ENCODE results near the gene ELOVL5. TPM values are rescaled to one million over a fixed set of nuclear protein-coding genes. Genes with fewer than 3 reads are reported as not detected.

Gene ELOVL5
- total RNA-seq, 5 donors from 2014 or later (not counting 1 experiment from before 2014, with no cell fraction given) = 71.4 to 101 (median 86.5) TPM

DNA sequence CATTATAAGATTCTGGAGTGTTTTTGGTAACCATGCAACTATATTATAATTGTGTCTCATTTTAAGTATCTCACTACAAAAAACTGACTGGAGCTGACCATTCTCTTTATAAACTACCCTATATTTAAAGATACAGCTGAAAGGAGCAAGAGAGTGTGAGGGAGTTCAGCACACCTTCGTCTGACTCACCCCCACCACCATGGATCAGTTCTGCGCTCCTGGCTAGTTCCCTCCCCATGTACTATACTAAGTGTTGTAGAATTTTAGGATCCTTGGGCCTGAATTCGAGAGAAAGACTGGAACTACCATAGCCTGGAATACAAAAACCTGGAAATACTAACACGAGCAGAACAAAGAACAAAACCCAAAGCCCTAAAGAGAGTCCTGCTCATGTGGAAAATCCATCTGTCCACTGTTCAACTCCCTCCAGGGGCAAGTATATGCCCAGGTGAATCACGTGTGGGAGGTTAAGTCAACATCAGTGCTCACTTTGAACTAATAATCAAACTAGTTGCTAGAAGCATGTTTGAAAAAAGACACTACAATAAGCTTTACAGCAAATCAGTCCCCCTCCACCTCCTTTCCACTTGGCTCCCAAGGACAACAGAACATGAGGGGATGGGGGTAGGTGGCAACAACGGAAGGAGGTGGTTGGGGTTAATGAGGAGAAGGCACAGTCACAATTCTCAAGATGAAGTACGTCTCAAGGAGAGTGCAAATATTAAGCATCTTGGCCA lies 46.8 kb downstream of the ELOVL5 start:
- POLR2A ChIA-PET = interaction anchor here (0.6 to 2.2 kb wide), 15 partner anchors 8 to 46 kb away, joined by 3 to 14 read pairs (median 4); partner anchors contain the start of gene ELOVL5 (in 1 of the 2)
- H3K27ac ChIP-seq (ENCODE audit: low read length) = peak overlapping the region; percentile 62
- H3K36me3 ChIP-seq (ENCODE audit: control insufficient read depth in 2 of 2, extremely low read depth in 1 of 2, insufficient read depth in 1 of 2, low read length in 1 of 2) = no peaks in the 10 kb centered on the region
- Mint-ChIP-seq H3K9me3 (no peaks in the 10 kb centered on the region), H3K27ac (peak overlapping the region; percentile 80 to 95), H3K36me3 (peaks cover 7% of the 10 kb centered on the region), H3K4me1 (peaks cover 79 to 84% (median 81%) of the 10 kb centered on the region in 3 donors), H3K4me3 (peak overlapping the region; percentile 10 to 75 (median 51)), H3K27me3 (no peaks in the 10 kb centered on the region)
- DNase-seq (no peak), ATAC-seq (replicated peaks in 1 of 4) (no peak)
- no peak overlapping the region for H3K4me3 ChIP-seq (ENCODE audit: control insufficient read depth in 1 of 2, extremely low read depth in 1 of 2, low read length in 1 of 2)
- CTCF ChIA-PET = interaction anchor here (0.5 to 3.2 kb wide), 23 partner anchors 7 to 242 kb away, joined by 3 to 22 read pairs (median 5); partner anchors contain the start of gene ELOVL5 (in 1 of the 2)
- WGBS (ENCODE audit: insufficient coverage) = 72% methylated on average over 2 of the region's 7 CpGs
- no peaks in the 10 kb centered on the region for H3K27me3 ChIP-seq (replicated peaks in 1 of 2; ENCODE audit: control insufficient read depth in 2 of 2, extremely low read depth in 1 of 2, insufficient read depth in 2 of 2, low read length in 1 of 2)
- peaks cover 36 to 40% of the 10 kb centered on the region in 2 experiments for H3K4me1 ChIP-seq (ENCODE audit: control insufficient read depth in 1 of 2, extremely low read depth in 1 of 2, insufficient read depth in 2 of 2, low read length in 2 of 2)
- H3K9me3 ChIP-seq = no peaks in the 10 kb centered on the region

DNA sequence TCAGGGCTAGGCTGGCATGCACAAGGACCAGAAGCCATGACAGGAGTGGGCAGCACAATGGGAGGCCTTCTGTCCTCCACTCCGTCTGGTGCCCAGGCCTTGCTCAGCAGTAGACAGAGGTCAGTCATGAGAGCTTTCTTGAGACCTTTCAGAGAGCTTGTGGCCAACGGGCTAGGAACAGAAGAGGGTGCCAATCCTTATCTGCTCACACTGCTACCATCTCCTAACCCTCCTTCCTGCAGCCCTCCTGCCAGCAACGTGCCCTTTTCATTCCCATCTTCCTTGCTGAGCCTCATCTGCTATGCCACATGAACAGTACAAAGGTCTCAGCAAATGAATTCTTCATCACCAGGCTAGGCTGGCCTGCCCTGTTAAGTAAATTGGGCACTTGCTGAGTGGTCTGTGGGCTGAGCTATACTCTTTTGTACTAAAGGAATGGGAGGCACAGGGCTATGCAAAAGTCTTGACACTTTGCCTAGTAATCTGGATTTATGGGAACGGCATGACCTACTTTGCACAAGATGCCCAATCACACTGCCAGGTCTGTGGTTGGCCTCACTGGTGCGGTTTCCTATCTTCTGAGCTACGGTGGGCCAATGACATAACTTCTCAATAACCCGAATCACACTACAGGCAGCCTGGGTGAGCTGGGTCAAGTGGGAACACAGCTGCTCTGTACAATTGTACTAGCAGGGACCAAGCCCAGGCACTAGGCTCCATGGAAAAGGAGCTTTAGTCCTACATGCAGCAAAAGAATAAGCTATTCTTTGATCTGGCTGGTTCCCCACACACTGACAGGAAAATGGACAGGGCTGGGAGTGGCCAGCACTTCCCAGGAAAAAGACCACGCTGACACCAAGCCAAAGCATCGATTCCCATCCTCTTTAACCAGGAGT lies 47.8 kb downstream of the ELOVL5 start:
- Mint-ChIP-seq H3K9me3 (no peaks in the 10 kb centered on the region), H3K36me3 (peaks cover 4% of the 10 kb centered on the region), H3K27ac (peak overlapping the region; percentile 79 to 83), H3K4me1 (peaks cover 80 to 85% (median 81%) of the 10 kb centered on the region in 3 donors), H3K27me3 (no peaks in the 10 kb centered on the region), H3K4me3 (peak overlapping the region; percentile 21 to 75 (median 25))
- Histone ChIP-seq H3K4me3 (ENCODE audit: control insufficient read depth in 1 of 2, extremely low read depth in 1 of 2, low read length in 1 of 2) (no peak overlapping the region), H3K36me3 (ENCODE audit: control insufficient read depth in 2 of 2, extremely low read depth in 1 of 2, insufficient read depth in 1 of 2, low read length in 1 of 2) (no peaks in the 10 kb centered on the region), H3K27ac (ENCODE audit: low read length) (peak overlapping the region; percentile 35), H3K27me3 (replicated peaks in 1 of 2; ENCODE audit: control insufficient read depth in 2 of 2, extremely low read depth in 1 of 2, insufficient read depth in 2 of 2, low read length in 1 of 2) (no peaks in the 10 kb centered on the region), H3K9me3 (no peaks in the 10 kb centered on the region), H3K4me1 (ENCODE audit: control insufficient read depth in 1 of 2, extremely low read depth in 1 of 2, insufficient read depth in 2 of 2, low read length in 2 of 2) (peaks cover 37 to 40% of the 10 kb centered on the region in 2 experiments)
- DNase-seq (peak in 30 of 35 experiments; percentile 5 to 60 (median 25)), ATAC-seq (replicated peaks in 1 of 4) (peak in 1 of 4 experiments; percentile 57)
- ChIA-PET CTCF (interaction anchor here (0.6 to 3.2 kb wide), 8 partner anchors 10 to 243 kb away, joined by 3 to 22 read pairs (median 3); no protein-coding TSS in a partner anchor), POLR2A (interaction anchor here (0.7 to 2.2 kb wide), 7 partner anchors 10 to 48 kb away, joined by 3 to 14 read pairs (median 5); partner anchors contain the start of gene ELOVL5 (in 1 of the 2))
- 62% methylated on average over 3 of the region's 9 CpGs for WGBS (ENCODE audit: insufficient coverage)

DNA sequence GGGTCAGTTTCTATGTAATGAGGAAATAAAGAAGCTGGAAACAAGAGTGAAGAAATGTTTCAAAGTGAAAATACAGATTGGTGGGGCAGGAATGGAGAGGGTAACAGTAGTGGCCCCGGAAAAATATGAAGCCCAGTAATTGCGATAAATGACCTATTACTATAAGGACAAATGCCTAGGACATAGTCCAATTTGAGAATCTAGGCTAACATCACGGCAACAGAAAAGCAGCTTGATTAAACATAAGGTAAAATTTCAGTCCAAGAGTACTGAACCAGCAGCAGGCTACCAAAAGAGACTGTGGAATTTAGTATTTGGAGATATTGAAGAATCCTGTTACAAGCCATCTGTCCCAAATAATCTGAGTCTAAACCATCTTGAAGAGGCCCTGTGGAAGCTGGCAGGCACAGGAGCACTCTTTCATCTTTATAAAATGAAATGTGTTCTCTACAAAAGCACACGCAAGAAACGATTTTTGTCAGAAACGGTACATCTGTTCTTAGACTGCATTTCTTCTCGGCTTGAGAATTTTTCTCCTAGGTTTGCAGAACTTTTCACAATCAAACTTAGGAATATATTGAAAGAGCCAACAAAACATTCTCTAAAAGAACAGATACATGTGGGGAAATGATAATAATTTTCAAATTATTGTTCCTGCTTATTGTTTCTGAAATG lies 49.3 kb downstream of the ELOVL5 start:
- Mint-ChIP-seq H3K9me3 (no peaks in the 10 kb centered on the region), H3K36me3 (peaks cover 6% of the 10 kb centered on the region), H3K27ac (peak overlapping the region; percentile 74 to 83), H3K4me3 (no peak overlapping the region), H3K27me3 (no peaks in the 10 kb centered on the region), H3K4me1 (peaks cover 92 to 93% (median 93%) of the 10 kb centered on the region in 3 donors)
- H3K9me3 ChIP-seq = no peaks in the 10 kb centered on the region
- ChIA-PET POLR2A (interaction anchor here in 1 of 2 donors (0.7 to 0.9 kb wide), 2 partner anchors 46 to 54 kb away, joined by 3 read pairs; no protein-coding TSS in a partner anchor), CTCF (interaction anchor here (0.5 to 1.1 kb wide), 3 partner anchors 109 to 129 kb away, joined by 3 to 4 read pairs (median 3); no protein-coding TSS in a partner anchor)
- H3K4me1 ChIP-seq (ENCODE audit: control insufficient read depth in 1 of 2, extremely low read depth in 1 of 2, insufficient read depth in 2 of 2, low read length in 2 of 2) = peaks cover 37 to 54% of the 10 kb centered on the region in 2 experiments
- ATAC-seq (replicated peaks in 1 of 4) = no peak
- H3K27me3 ChIP-seq (replicated peaks in 1 of 2; ENCODE audit: control insufficient read depth in 2 of 2, extremely low read depth in 1 of 2, insufficient read depth in 2 of 2, low read length in 1 of 2) = no peaks in the 10 kb centered on the region
- H3K27ac ChIP-seq (ENCODE audit: low read length) = no peak overlapping the region
- DNase-seq = no peak
- peaks cover 0 to 4% of the 10 kb centered on the region in 2 donors for H3K36me3 ChIP-seq (ENCODE audit: control insufficient read depth in 2 of 2, extremely low read depth in 1 of 2, insufficient read depth in 1 of 2, low read length in 1 of 2)
- no CpG with 5 or more reads among the region's 7 CpGs for WGBS (ENCODE audit: insufficient coverage)
- H3K4me3 ChIP-seq (ENCODE audit: control insufficient read depth in 1 of 2, extremely low read depth in 1 of 2, low read length in 1 of 2) = no peak overlapping the region

DNA sequence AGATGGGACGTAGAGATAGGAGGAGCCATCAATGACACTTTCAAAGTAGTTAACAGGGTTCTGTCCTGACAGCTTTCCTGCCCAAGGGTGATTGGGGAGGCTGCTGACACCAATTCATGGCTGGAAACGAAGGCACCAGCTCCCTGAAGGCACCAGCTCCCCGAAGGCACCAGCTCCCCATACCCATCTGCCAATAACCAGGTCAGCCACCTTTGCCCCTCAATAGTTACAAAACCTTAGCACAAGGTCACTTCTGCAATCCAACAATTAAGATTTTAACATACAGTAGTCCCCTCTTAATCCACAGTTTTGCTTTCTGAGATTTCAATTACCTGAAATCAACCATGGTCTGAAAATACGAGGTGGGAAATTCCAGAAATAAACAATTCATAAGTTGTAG lies 51.7 kb downstream of the ELOVL5 start:
- H3K36me3 ChIP-seq (ENCODE audit: control insufficient read depth in 2 of 2, extremely low read depth in 1 of 2, insufficient read depth in 1 of 2, low read length in 1 of 2) = peaks cover 0 to 7% of the 10 kb centered on the region in 2 donors
- peak overlapping the region in 1 of 2 donors; percentile 29 for H3K27ac Mint-ChIP-seq
- no peaks in the 10 kb centered on the region for H3K9me3 ChIP-seq
- no peaks in the 10 kb centered on the region for H3K9me3 Mint-ChIP-seq
- CTCF ChIA-PET = interaction anchor here in 1 of 2 donors (0.6 to 0.8 kb wide), 2 partner anchors 14 to 51 kb away, joined by 3 read pairs; no protein-coding TSS in a partner anchor
- peaks cover 15% of the 10 kb centered on the region for H3K36me3 Mint-ChIP-seq
- H3K4me3 Mint-ChIP-seq = no peak overlapping the region
- peaks cover 87 to 93% (median 87%) of the 10 kb centered on the region in 3 donors for H3K4me1 Mint-ChIP-seq
- H3K27me3 ChIP-seq (replicated peaks in 1 of 2; ENCODE audit: control insufficient read depth in 2 of 2, extremely low read depth in 1 of 2, insufficient read depth in 2 of 2, low read length in 1 of 2) = no peaks in the 10 kb centered on the region
- peaks cover 43 to 50% of the 10 kb centered on the region in 2 experiments for H3K4me1 ChIP-seq (ENCODE audit: control insufficient read depth in 1 of 2, extremely low read depth in 1 of 2, insufficient read depth in 2 of 2, low read length in 2 of 2)
- WGBS (ENCODE audit: insufficient coverage) = 86% methylated on average over 3 of the region's 4 CpGs
- no peak for ATAC-seq (replicated peaks in 1 of 4)
- no peak for DNase-seq
- H3K27ac ChIP-seq (ENCODE audit: low read length) = no peak overlapping the region
- no peak overlapping the region for H3K4me3 ChIP-seq (ENCODE audit: control insufficient read depth in 1 of 2, extremely low read depth in 1 of 2, low read length in 1 of 2)
- POLR2A ChIA-PET = interaction anchor here in 1 of 2 donors (0.6 kb wide), 1 partner anchor 50 kb away, joined by 5 read pairs; no protein-coding TSS in a partner anchor
- H3K27me3 Mint-ChIP-seq = no peaks in the 10 kb centered on the region

DNA sequence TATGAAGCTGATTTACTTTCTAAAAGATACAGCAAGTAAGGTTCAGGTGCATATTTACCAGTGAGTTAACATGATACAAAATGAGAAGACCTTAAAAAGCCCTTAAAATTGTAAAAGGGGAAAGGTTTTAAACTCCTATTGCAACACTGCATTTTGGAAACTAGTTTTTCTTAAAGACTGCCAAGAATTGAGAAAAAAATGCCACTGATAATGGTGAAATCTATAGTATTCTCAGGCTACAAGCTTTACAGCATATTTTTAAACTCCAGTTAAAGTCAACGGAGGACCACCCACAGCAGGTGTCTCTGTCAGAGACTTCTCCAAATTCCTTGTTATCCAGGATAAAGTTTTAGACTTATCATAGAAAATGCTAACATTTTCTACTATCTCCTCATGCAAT lies 53.6 kb downstream of the ELOVL5 start:
- Histone ChIP-seq H3K4me1 (ENCODE audit: control insufficient read depth in 1 of 2, extremely low read depth in 1 of 2, insufficient read depth in 2 of 2, low read length in 2 of 2) (peaks cover 41 to 44% of the 10 kb centered on the region in 2 experiments), H3K36me3 (ENCODE audit: control insufficient read depth in 2 of 2, extremely low read depth in 1 of 2, insufficient read depth in 1 of 2, low read length in 1 of 2) (peaks cover 0 to 7% of the 10 kb centered on the region in 2 donors), H3K27me3 (replicated peaks in 1 of 2; ENCODE audit: control insufficient read depth in 2 of 2, extremely low read depth in 1 of 2, insufficient read depth in 2 of 2, low read length in 1 of 2) (no peaks in the 10 kb centered on the region), H3K27ac (ENCODE audit: low read length) (no peak overlapping the region), H3K9me3 (no peaks in the 10 kb centered on the region), H3K4me3 (ENCODE audit: control insufficient read depth in 1 of 2, extremely low read depth in 1 of 2, low read length in 1 of 2) (no peak overlapping the region)
- peaks cover 18% of the 10 kb centered on the region for H3K36me3 Mint-ChIP-seq
- peak overlapping the region; percentile 40 to 87 for H3K27ac Mint-ChIP-seq
- no CpG with 5 or more reads among the region's 1 CpG for WGBS (ENCODE audit: insufficient coverage)
- ATAC-seq (replicated peaks in 1 of 4) (no peak), DNase-seq (no peak)
- no peaks in the 10 kb centered on the region for H3K27me3 Mint-ChIP-seq
- H3K9me3 Mint-ChIP-seq = no peaks in the 10 kb centered on the region
- H3K4me1 Mint-ChIP-seq = peaks cover 85 to 93% (median 87%) of the 10 kb centered on the region in 3 donors
- ChIA-PET POLR2A (interaction anchor here in 1 of 2 donors (0.7 kb wide), 1 partner anchor 24 kb away, joined by 3 read pairs; no protein-coding TSS in a partner anchor), CTCF (interaction anchor here in 1 of 2 donors (1.2 to 1.6 kb wide), 3 partner anchors 8 to 39 kb away, joined by 3 to 8 read pairs (median 4); no protein-coding TSS in a partner anchor)
- no peak overlapping the region for H3K4me3 Mint-ChIP-seq
